Tibial nerve (tissue), 4 donors: ENCODE data around the gene EP300.

Source experiments
- CTCF ChIP-seq, 5 experiments: fragments of 200-600 bp in 3 of 5; fragments of 450-650 bp in 2 of 5; sonication (generic) in 3 of 5; IDR thresholded peaks; one replicate each; pipeline ENCODE4 v1.5.1; 2016 to 2019; ENCODE audit warnings: antibody characterized with exemption in 5 of 5, mild to moderate bottlenecking in 3 of 5, moderate library complexity in 2 of 5
- EP300 ChIP-seq, 2 donors: sonication (generic); formaldehyde crosslinking; IDR thresholded peaks; one replicate each; pipeline ENCODE4 v1.6.1; 2017; ENCODE audit warnings: antibody characterized with exemption in 2 of 2, mild to moderate bottlenecking in 1 of 2

DNA sequence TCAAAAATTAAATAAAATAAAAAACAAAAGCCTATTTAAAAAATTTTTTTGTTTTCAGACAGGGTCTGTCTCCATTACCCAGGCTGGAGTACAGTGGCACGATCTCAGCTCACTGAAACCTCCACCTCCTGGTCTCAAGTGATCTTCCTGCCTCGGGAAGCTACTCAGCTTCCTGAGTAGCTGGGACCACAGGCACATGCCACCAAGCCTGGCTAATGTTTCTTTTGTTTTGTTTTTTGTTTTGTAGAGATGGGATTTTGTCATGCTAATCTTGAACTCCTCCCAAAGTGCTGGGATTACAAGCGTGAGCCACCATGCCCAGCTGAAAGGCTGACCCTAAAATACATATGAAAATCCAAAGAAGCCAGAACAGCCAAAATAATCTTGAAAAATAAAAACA lies 92.3 kb downstream of the EP300 start:
- TF ChIP-seq CTCF (IDR thresholded peaks at IDR 0.05), result no peak
- TF ChIP-seq EP300 (IDR thresholded peaks at IDR 0.05), result no peak
